RKO (cell line): ENCODE data around the gene DNAH17.

ENCODE experiments used
- DNase-seq: peaks from one replicate; pipeline ENCODE4 v3.0.0-alpha.2; 2016; ENCODE audit warnings: low spot score

The DNAH17 gene

DNA sequence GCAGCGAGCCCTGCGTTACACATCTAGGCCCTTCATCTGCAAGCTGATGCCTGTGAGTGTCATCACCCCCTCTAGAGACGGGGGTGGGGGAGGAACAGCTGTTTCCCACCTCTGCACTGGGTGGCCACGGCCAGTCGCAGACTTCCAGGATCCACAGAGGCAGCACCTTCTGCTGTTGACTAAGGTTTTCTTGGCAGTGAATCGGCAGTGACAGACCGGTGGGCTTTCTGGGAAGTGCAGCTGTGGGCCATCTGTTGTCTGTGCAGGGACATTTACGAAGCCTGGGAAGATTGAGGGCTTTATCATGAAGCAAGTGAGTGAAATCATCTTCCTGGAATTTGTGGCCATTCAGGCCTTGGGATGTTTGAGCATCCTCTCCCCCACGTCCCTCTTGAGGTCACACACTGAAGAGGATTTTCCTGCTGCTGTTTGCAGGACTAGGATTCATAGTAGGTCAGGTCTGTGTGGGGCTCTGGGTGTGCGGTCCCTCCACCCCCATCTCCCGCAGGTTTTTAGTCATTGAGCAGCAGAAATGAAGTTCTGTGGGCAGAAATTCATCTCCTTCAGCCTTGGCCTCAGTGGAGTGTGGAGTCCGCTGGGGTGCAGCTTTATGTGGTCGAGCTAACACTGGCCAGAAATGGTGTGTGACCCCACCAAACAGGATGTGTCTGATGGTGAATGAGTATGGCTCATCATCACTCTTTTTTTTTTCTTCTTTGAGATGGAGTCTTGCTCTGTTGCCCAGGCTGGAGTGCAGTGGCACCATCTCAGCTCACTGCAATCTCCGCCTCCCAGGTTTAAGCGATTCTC is 186.8 kb downstream of the DNAH17 start:
- DNase-seq: peak; percentile 55

GRCh38 chr17:78387977-78388941 is 188.9 kb downstream of the DNAH17 start:
- DNase-seq: no peak

- no peak for DNase-seq
Measured at GRCh38 chr17:78384479-78385175, 192.6 kb downstream of the DNAH17 start.

DNA sequence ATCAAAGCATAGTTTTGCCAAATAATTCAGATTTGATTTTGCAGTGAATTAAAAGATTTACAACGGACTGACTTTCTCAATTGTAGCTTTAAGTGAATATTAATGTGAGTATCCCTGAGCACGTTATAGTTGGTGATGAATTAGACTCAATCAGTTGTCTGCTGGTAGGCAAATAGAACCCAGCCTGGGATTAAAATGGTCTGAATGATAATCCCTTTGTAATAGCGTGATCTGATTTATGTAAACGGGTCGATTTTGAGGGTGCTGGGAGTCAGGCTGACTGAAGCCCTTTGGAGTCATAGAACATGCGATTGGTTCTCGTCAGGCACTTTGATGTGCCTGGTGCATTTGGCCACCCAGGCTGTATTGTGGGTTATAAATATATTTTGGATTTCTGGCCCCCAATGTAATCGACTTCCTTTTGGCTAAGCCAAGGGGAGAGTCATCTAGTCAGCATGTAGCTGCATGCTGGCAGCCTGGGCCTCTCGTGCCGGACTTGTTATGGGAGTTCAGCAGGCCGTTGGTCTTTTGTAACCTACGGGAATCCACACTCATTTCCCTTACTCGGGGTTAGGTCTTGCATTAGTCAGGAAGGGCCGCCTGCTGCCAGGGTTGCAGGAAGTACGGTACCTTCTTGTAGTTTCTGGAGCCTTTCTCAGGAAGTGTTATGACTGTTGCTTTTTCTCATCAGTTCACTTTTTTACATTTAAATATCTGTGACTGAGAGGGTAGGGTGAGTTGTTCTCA is 193.3 kb downstream of the DNAH17 start:
- DNase-seq: no peak

- DNase-seq: no peak
Measured at GRCh38 chr17:78381601-78382232, 195.5 kb downstream of the DNAH17 start.

- DNase-seq: no peak
Measured at GRCh38 chr17:78380370-78380769, 196.8 kb downstream of the DNAH17 start.

DNA sequence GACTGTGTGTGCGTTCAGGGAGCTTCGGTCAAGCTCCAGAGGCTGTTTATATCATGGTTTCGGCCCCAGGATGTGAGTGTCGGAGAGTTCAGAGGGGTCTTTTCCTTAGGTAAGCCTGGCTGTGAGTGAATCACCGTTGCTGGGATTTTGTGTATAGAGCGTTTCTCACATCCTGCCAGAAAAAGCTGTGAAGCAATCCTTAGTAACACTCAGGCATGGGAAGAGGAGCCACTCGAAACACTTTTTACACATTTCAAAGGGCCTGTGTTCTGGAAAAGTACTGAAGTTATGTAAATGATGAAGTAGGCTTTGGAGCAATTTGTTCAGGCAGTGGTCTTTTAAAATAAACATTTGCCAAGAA is 198.1 kb downstream of the DNAH17 start:
- peak; percentile 92 for DNase-seq

DNA sequence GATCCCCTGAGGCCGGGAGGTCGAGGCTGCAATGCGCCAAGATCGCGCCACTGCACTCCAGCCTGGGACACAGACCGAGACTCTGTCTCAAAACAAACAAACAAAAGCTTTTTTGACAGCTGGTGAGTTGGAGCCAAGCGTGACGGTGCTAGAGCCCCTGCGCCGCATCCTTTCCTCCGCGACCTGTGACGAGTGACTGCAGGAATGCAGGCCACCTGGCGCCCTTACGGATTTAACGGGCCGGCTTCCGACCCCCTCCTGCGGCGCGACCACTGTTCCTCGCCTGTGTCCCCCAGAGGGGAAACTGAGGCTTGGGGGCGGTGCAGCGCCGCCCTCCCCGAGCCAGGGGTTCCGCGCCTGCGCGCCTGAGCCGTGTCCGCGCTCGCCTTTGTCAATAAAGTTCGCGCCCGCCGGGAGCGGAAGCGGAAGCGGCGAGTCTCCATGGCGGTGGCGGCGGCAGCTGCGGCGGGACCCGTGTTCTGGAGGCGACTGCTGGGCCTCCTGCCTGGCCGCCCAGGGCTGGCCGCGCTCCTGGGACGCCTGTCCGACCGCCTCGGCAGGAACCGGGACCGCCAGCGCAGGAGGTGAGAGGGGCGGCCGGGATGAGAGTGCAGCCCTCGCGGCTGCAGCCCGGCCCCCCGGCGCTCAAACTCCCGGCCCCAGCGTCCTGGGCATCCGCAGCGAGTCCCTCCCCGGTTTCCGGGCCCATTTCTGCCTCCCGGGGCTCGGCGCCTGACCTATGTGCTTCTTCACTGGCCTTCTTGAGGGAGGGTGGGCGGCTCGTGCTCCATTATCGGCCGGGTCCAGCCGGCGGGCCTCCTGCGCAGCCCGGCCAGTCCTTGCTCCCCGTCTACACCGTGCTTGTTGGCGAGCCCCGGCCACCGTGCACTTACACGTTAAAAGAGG is 198.7 kb downstream of the DNAH17 start, which contains the start of gene PGS1:
Gene PGS1 (plus strand): TSS at position 425 of the 906 bp plus-strand sequence. CDS start 17 bp downstream, at position 442.
- DNase-seq: peak; percentile 78

DNA sequence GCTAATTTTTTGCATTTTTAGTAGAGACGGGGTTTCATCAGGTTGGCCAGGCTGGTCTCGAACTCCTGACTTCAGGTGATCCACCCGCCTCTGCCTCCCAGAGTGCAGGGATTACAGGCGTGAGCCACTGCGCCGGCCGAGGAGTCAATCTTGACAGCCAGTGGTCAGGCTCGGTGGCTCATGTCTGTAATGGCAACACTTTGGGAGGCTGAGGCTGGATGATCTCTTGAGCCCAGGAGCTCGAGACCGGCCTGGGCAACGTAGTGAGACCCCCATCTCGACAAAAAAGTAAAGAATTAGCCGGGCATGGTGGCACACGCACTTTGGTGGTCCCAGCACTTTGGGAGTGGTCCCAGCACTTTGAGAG is 199.4 kb downstream of the DNAH17 start:
- DNase-seq: peak; percentile 41

DNA sequence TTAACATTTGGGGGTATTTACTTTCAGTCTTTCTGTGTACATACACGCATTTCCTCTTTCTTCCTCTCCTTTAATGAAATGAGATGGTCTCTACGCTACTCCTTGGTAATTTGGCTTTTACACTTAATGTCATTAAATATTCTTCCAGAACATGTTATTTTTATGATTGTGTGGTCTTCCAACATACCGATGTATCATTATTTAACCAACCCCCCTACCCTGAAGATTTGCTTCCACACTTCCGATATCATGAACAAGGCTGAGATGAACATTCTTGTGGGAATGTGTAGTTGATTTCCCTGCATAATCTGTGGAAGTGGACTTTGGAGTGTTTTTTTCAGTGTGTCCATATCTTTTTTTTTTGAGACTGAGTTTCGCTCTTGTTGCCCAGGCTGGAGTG is 201.0 kb downstream of the DNAH17 start:
- no peak for DNase-seq

- DNase-seq: no peak
Measured at GRCh38 chr17:78375401-78376151, 201.6 kb downstream of the DNAH17 start.

DNA sequence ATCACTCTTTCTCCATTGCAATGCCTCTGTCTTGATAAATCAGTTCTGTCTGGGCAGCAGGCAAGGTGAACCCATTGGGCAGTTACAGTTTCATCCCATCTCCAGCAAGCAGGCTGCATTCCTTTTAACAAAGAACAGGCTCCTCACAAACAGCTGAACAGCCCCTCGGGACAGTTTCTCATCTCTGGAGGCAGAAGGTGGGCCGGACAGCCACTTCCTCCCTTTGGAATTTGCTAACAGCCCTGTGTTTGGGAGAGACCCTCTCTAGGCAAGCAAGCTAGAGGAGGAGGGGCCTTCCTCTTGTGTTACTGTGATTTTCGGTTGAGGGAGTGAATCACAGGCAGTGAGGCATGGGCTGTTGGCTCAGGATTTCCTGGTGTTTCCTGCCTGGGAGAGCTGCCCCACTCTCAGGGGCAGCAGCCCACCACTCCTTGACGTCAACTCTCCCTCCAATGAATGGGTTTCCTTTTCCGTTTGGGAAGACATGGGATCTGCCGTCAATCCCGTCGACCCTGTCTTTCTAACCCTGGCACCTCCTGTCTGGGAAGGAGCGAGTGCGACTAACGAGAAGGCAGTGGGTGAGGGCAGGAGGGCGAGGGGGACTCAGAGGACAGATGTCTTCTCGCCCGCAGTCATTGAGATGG is 202.4 kb downstream of the DNAH17 start:
- no peak for DNase-seq

DNA sequence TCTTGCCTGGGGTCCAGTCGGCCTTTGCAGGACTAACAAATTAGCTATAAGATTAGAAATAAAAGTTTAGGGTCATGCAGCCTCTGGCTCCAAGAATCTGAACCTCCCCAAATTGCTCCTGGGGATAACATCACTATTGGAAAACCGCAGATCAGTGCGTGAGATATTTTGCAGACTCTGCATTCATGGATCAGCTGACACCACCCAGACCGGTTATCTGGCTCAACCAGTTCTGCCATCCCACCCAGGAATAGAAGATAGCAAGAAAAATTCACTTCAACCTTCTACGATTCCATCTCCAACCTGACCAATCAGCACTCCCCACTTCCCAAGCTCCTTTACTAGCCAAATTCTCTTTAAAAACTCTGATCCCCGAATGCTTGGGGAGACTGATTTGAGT is 203.0 kb downstream of the DNAH17 start:
- DNase-seq: no peak
